Panc1 (cell line): ENCODE measurements around the gene ROS1. TPM values are rescaled to one million over a fixed set of nuclear protein-coding genes. Genes with fewer than 3 reads are reported as not detected.
"Not testable (repeated sequence)": the region's sequence is repeated elsewhere in the genome, so short reads cannot be mapped to it uniquely, and the experiment has no call there.

Experiments
- ATAC-seq: fragments of 200-7000 bp; cut with Tn5 transposase; 2 replicates; pipeline ENCODE4 v1.9.1; 2020; ENCODE audit warnings: mild to moderate bottlenecking, moderate library complexity
- BruUV-seq: library from RNA; stranded (reverse); fragments of 400-500 nt; replicated peaks from 2 replicates; lab custom pipeline; 2021; lab: Mats Ljungman, UMichigan
- CTCF ChIA-PET: fragments of 300-600 bp; sonication (Branson Sonifier 250); formaldehyde crosslinking; loops from one replicate; lab custom pipeline; 2022; ENCODE audit warnings: antibody characterized with exemption; lab: Charles Lee
- POLR2A ChIA-PET: fragments of 300-600 bp; sonication (Branson Sonifier 250); formaldehyde crosslinking; loops from one replicate; lab custom pipeline; 2022; ENCODE audit warnings: antibody characterized with exemption; lab: Charles Lee
- DNase-seq: peaks from one replicate; pipeline ENCODE4 v3.0.0-alpha.2; 2010; ENCODE audit warnings: low read depth, low spot score
- H3K27ac ChIP-seq: 2 replicates; pipeline ENCODE4 v1.5.1; 2011; ENCODE audit warnings: mild to moderate bottlenecking, low read length, inconsistent platforms
- H3K27me3 ChIP-seq: fragments of 200-500 bp; sonication (Bioruptor generic); 2 replicates; pipeline ENCODE4 v1.6.0; 2014; ENCODE audit warnings: low read length, inconsistent platforms; ENCODE audit not compliant: control insufficient read depth, insufficient read depth
- H3K36me3 ChIP-seq: fragments of 200-500 bp; sonication (Bioruptor generic); 2 replicates; pipeline ENCODE4 v1.5.1; 2014; ENCODE audit warnings: inconsistent platforms, mild to moderate bottlenecking, low read length, moderate library complexity; ENCODE audit not compliant: control insufficient read depth, insufficient read depth
- H3K4me1 ChIP-seq: 2 replicates; pipeline ENCODE4 v1.5.1; 2011; ENCODE audit warnings: inconsistent platforms, mild to moderate bottlenecking, low read length, moderate library complexity; ENCODE audit not compliant: control insufficient read depth, insufficient read depth
- H3K4me3 ChIP-seq, 2 experiments: 2 replicates each; pipeline ENCODE4 v1.5.1; 2011 to 2012; ENCODE audit warnings: low read depth in 2 of 2, low read length in 2 of 2, mild to moderate bottlenecking in 2 of 2, inconsistent platforms in 1 of 2, moderate library complexity in 1 of 2
- H3K9me3 ChIP-seq: fragments of 200-500 bp; sonication (Bioruptor generic); 2 replicates; pipeline ENCODE4 v1.5.1; 2014; ENCODE audit warnings: low read depth, mild to moderate bottlenecking, inconsistent platforms, low read length, moderate library complexity; ENCODE audit not compliant: control insufficient read depth, insufficient read depth
- in situ Hi-C: cut with HindIII; loops from 2 replicates; pipeline ENCODE4 v1.10.0; 2016; ENCODE audit warnings: low sequenced_read_pairs, low pct_unique_long_range_greater_than_20kb
- intact Hi-C: fragments of 100-400 bp; cut with micrococcal nuclease; formaldehyde crosslinking; loops from one replicate; pipeline ENCODE4 v1.10.0; 2022; ENCODE audit not compliant: unreplicated experiment
- total RNA-seq: library from RNA; stranded (reverse); gene quantifications from one replicate; pipeline ENCODE4 v1.2.1, GENCODE V29; 2021; ENCODE audit not compliant: unreplicated experiment

Gene ROS1
- total RNA-seq, 1 experiment from 2014 or later = 0.10 TPM

- intact Hi-C loops, H3K4me1 ChIP-seq, H3K9me3 ChIP-seq, H3K27me3 ChIP-seq, DNase-seq, H3K27ac ChIP-seq, H3K4me3 ChIP-seq, H3K36me3 ChIP-seq, BruUV-seq, POLR2A ChIA-PET, CTCF ChIA-PET, ATAC-seq, in situ Hi-C loops: not testable (repeated sequence)
Measured at GRCh38 chr6:117244979-117245378, 180.8 kb downstream of the ROS1 start.

GRCh38 chr6:117244571-117244970 is 181.2 kb downstream of the ROS1 start:
- CTCF ChIA-PET, H3K9me3 ChIP-seq, in situ Hi-C loops, H3K4me1 ChIP-seq, H3K27me3 ChIP-seq, H3K4me3 ChIP-seq, POLR2A ChIA-PET, H3K36me3 ChIP-seq, H3K27ac ChIP-seq, DNase-seq, intact Hi-C loops, ATAC-seq, BruUV-seq: not testable (repeated sequence)

Other genes starting within 250 kb of the ROS1 start
- not detected for gene VGLL2, start 160.4 kb downstream of the ROS1 start, total RNA-seq
- gene DCBLD1, start 56.7 kb upstream of the ROS1 start, total RNA-seq = 29.0 TPM
- gene GOPC, start 176.6 kb upstream of the ROS1 start, total RNA-seq = 32.2 TPM
- 57.3 TPM for gene NUS1, start 249.5 kb upstream of the ROS1 start, total RNA-seq